Activated B cell treated with CpG ODN at 0.5 μM for 24 hours (primary cell): ENCODE measurements around the gene MPZL3. TPM values are rescaled to one million over a fixed set of nuclear protein-coding genes. Genes with fewer than 3 reads are reported as not detected.
"Not testable (repeated sequence)": the region's sequence is repeated elsewhere in the genome, so short reads cannot be mapped to it uniquely, and the experiment has no call there.

ENCODE experiments used
- ATAC-seq: fragments of 200-7000 bp; cut with Tn5 transposase; one replicate; pipeline ENCODE4 v1.10.0; 2021; ENCODE audit warnings: low read depth, mild to moderate bottlenecking, moderate library complexity
- CTCF ChIA-PET: fragments of 350-600 bp; sonication (Branson Sonifier 250); formaldehyde crosslinking; loops from one replicate; lab custom pipeline; 2021; ENCODE audit warnings: antibody characterized with exemption; lab: Charles Lee
- POLR2A ChIA-PET: fragments of 350-600 bp; sonication (Branson Sonifier 250); formaldehyde crosslinking; loops from one replicate; lab custom pipeline; 2021; ENCODE audit warnings: antibody characterized with exemption; lab: Charles Lee
- DNase-seq: peaks from one replicate; pipeline ENCODE4 v3.0.0; 2022
- H3K27ac Mint-ChIP-seq: one replicate; pipeline ENCODE4 v1.8.0; 2020; ENCODE audit warnings: mixed read lengths
- H3K27me3 Mint-ChIP-seq: one replicate; pipeline ENCODE4 v1.8.0; 2021; ENCODE audit warnings: mixed read lengths
- H3K36me3 Mint-ChIP-seq: one replicate; pipeline ENCODE4 v1.8.0; 2021; ENCODE audit warnings: low read depth, mixed read lengths
- H3K4me1 Mint-ChIP-seq: one replicate; pipeline ENCODE4 v1.8.0; 2021; ENCODE audit warnings: mixed read lengths
- H3K4me3 Mint-ChIP-seq: one replicate; pipeline ENCODE4 v1.8.0; 2020; ENCODE audit warnings: mild to moderate bottlenecking, mixed read lengths
- H3K9me3 Mint-ChIP-seq: one replicate; pipeline ENCODE4 v1.8.0; 2020; ENCODE audit warnings: mixed read lengths
- CTCF ChIP-seq: fragments of 200-600 bp; IDR thresholded peaks from one replicate; pipeline ENCODE4 v1.8.0; 2022; ENCODE audit warnings: antibody characterized with exemption, mild to moderate bottlenecking
- intact Hi-C: fragments of 100-400 bp; cut with micrococcal nuclease; formaldehyde crosslinking; loops from one replicate; pipeline ENCODE4 v1.15.1; 2024
- total RNA-seq: library from RNA; stranded (reverse); gene quantifications from 2 replicates; pipeline ENCODE4 v1.2.3, GENCODE V29; 2022

The MPZL3 gene
- total RNA-seq, 1 donor from 2014 or later: 2.9 TPM

DNA sequence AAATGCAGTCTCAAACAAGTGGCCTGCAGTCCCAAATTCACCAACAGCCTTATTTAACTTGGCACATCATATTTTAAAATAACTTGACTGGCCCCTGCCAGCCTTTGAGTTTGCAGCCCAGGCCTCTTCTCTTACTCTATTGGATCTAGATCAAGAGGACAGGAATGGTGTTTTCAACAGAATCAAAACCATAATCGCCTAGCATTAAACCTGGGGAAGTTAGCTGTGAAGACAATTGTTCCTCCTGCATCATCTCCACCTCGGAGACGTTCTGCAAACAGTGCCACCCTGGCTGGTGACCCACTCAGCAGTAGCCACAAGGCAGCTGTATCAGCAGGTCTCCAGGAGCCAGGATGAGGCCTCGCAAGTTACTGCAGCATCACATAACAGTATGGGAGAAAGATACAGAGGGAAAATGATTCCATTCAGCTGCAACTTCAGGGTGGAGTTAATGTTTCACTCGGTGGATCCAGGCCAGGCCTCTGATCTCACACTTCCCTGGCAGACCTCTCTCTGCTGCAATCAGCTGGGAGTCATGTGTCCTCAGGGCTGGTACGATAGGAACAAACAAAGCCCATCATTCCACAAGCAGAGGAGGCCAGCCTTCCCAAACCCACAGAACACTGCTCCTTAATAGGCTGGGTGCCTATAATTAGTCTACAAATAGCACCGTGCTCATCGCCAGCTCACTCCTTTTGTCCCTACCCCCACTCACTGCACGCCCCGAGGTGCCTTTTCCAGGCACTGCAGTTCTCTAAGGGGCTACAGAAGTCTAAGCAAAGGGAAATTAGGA is 57.1 kb downstream of the MPZL3 start:
- POLR2A ChIA-PET: no interaction called here
- DNase-seq (no peak), ATAC-seq (no peak)
- H3K27ac Mint-ChIP-seq: no peak overlapping the region
- peaks cover 2% of the 10 kb centered on the region for H3K4me1 Mint-ChIP-seq
- CTCF ChIA-PET: interaction anchor here (1.4 kb wide), 1 partner anchor 96 kb away, joined by 3 read pairs; no protein-coding TSS in a partner anchor
- H3K27me3 Mint-ChIP-seq: peaks cover 10% of the 10 kb centered on the region
- peaks cover 11% of the 10 kb centered on the region for H3K9me3 Mint-ChIP-seq
- no peak for TF ChIP-seq CTCF
- H3K4me3 Mint-ChIP-seq: no peak overlapping the region
- H3K36me3 Mint-ChIP-seq: peaks cover 2% of the 10 kb centered on the region
- intact Hi-C loops: loop anchor here (5.0 kb wide), 1 partner anchor 372 kb away; the partner anchor contains the start of gene IFT46

DNA sequence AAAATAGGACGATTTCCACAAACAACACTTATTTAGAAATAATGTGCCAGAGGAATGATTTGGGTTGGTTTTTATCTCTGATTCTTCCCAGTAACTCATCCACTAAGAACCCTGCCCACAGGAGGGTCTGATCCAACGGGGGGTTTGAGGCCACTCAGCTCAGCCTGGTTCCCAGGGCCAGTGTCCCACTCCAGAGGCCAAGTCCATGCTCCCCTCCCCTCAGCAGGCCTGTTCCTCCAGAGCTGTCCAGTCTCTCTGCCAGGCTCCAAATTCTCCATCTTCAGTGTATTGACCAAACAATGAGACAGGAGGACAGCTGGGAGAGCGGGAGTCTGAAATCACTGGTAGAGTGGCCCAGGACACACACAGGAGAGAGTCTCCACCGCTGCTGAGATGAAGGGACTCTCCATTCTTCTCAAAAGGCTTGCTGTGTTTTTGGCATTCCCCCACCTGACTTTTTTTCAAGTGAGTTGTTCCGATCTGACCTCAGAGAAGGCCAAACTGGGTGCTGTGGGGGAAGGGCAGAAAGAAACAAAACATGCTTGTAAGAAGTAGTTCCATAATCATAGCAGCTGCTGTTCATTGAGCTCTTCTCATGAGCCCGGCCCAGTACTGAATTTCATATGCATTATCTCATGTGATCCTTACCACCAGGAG is 58.1 kb downstream of the MPZL3 start:
- ATAC-seq: no peak
- Mint-ChIP-seq H3K36me3 (peaks cover 2% of the 10 kb centered on the region), H3K4me1 (peaks cover 2% of the 10 kb centered on the region), H3K4me3 (no peak overlapping the region), H3K27ac (no peak overlapping the region), H3K27me3 (peaks cover 12% of the 10 kb centered on the region), H3K9me3 (peaks cover 11% of the 10 kb centered on the region)
- DNase-seq: no peak
- no peak for TF ChIP-seq CTCF
- intact Hi-C loops: no loop called here
- POLR2A ChIA-PET: no interaction called here
- CTCF ChIA-PET: no interaction called here

DNA sequence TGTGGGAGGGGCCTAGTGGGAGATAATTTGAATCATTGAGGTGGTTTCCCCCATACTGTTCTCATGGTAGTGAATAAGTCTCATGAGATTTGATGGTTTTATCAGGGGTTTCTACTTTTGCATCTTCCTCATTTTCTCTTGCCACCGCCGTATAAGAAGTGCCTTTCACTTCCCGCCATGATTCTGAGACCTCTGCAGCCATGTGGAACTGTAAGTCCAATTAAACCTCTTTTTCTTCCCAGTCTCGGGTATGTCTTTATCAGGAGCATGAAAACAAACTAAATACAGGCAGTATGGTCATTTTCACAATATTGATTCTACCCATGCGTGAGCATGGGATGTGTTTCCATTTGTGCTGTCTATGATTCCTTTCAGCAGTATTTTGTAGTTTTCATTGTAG is 59.3 kb downstream of the MPZL3 start:
- Mint-ChIP-seq H3K9me3 (peaks cover 11% of the 10 kb centered on the region), H3K27me3 (peaks cover 14% of the 10 kb centered on the region)
- ATAC-seq, H3K36me3 Mint-ChIP-seq, H3K4me3 Mint-ChIP-seq, intact Hi-C loops, DNase-seq, H3K27ac Mint-ChIP-seq, CTCF ChIA-PET, POLR2A ChIA-PET, H3K4me1 Mint-ChIP-seq: not testable (repeated sequence)

DNA sequence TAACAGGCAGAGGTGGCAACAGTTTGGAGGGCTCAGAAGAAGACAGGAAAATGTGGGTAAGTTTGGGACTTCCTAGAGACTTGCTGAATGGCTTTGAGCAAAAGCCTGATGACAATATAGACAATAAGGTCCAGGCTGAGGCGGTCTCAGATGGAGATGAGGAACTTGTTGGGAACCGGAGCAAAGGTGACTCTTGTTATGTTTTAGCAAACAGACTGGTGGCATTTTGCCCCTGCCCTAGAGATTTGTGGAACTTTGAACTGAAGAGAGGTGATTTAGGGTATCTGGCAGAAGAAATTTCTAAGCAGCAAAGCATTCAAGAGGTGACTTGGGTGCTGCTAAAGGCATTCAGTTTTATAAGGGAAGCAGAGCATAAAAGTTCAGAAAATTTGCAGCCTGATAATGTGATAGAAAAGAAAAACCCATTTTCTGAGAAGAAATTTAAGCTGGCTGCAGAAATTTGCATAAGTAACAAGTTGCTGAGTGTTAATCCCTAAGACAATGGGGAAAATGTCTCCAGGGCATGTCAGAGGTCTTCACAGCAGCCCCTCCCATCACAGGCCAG is 61.1 kb downstream of the MPZL3 start:
- Mint-ChIP-seq H3K9me3 (peaks cover 11% of the 10 kb centered on the region), H3K27me3 (peaks cover 21% of the 10 kb centered on the region)
- H3K4me3 Mint-ChIP-seq, H3K27ac Mint-ChIP-seq, ATAC-seq, H3K36me3 Mint-ChIP-seq, H3K4me1 Mint-ChIP-seq, DNase-seq, intact Hi-C loops, CTCF ChIA-PET: not testable (repeated sequence)
- POLR2A ChIA-PET: interaction anchor here (0.6 kb wide), 1 partner anchor 166 kb away, joined by 7 read pairs; no protein-coding TSS in a partner anchor

DNA sequence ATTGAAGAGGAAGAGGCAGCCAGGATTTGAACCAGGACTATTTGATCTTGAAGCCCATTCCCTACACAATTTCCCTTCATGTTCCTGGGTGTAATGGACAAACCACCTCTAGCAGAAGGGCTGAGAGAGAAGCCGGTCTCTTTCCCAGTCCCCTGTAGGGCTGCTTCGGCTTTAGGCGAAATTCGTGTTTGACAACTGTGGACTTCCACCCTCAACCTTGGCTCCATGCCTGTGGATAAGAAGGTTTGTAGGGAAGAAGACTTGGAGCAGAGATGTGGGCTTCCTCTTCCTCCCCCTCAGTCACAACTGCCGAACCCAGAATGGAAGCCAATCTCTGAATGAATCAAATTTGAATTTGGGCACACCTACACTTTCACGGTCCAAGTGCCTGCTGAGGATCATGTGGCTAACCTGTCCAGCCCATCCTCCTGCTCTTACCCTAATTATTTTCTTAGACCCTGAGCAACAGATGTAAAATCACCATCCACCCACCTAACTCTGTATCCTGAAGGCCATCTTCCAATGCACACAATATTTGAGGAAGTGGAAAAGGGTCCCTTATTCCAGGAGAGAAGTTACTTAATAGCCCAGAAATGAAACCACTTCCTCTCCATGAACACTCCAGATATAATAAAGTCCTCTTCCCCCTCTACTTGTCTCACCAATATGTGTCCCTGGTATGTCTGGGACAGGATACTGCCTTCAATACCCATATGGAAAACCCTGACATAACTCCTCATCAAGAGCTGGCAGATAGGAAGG is 65.6 kb downstream of the MPZL3 start:
- Mint-ChIP-seq H3K36me3 (peaks cover 2% of the 10 kb centered on the region), H3K9me3 (peaks cover 4% of the 10 kb centered on the region), H3K27ac (no peak overlapping the region), H3K4me1 (no peaks in the 10 kb centered on the region), H3K4me3 (no peak overlapping the region), H3K27me3 (peaks cover 28% of the 10 kb centered on the region)
- no peak for ATAC-seq
- ChIA-PET POLR2A (no interaction called here), CTCF (no interaction called here)
- intact Hi-C loops: no loop called here
- DNase-seq: no peak
- TF ChIP-seq CTCF: no peak
